Muscle layer of colon (tissue), 2 donors: ENCODE results near the gene HAPSTR1.
"Not testable (repeated sequence)": the region's sequence is repeated elsewhere in the genome, so short reads cannot be mapped to it uniquely, and the experiment has no call there.

Experiments used
- H3K27ac ChIP-seq: one replicate; pipeline ENCODE4 v1.7.0; 2013; ENCODE audit warnings: low read depth, mild to moderate bottlenecking, low read length, moderate library complexity
- H3K27me3 ChIP-seq, 2 donors: one replicate each; pipeline ENCODE4 v1.7.0; 2013; ENCODE audit warnings: low read length in 2 of 2, mild to moderate bottlenecking in 2 of 2; ENCODE audit not compliant: insufficient read depth in 2 of 2, control insufficient read depth in 1 of 2
- H3K36me3 ChIP-seq: one replicate; pipeline ENCODE4 v1.7.0; 2013; ENCODE audit warnings: mild to moderate bottlenecking, low read length; ENCODE audit not compliant: insufficient read depth
- H3K4me1 ChIP-seq: one replicate; pipeline ENCODE4 v1.7.0; 2013; ENCODE audit warnings: mild to moderate bottlenecking, low read length; ENCODE audit not compliant: insufficient read depth
- H3K4me3 ChIP-seq, 2 donors: one replicate each; pipeline ENCODE4 v1.7.0; 2013; ENCODE audit warnings: low read length in 2 of 2, low read depth in 1 of 2, mild to moderate bottlenecking in 1 of 2, moderate library complexity in 1 of 2
- H3K9ac ChIP-seq: one replicate; pipeline ENCODE4 v1.7.0; 2013; ENCODE audit warnings: low read length
- H3K9me3 ChIP-seq: one replicate; pipeline ENCODE4 v1.7.0; 2013; ENCODE audit warnings: mild to moderate bottlenecking, low read length
- donor health status: abdominal sarcoma.
- donor health status: Adenocarcinoma of cecum.

HAPSTR1 gene

DNA sequence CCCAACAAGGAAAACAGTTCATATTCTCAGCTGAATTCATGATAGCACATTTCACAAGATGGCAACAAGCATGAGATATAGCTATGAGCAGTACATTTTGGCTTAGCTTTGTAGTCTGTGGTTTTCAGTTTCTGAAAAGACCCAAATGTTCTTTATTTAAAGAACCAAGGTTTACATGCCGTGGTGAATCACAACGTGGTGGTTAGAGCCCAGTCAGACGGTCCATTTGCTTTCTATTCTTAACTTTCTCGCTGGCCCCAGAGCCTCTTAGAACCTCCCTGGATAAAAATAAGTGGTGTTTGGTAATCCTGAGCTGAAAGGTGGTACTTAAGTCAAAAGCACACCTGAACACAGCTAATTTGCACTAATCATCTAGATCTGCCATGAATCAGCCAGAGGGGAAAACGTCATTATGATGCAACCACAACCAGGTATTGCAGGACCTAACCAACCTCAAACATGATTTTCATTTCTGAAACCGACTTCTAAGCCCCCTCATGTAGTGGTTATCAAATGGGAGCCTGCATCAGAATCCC lies 18.6 kb upstream of the HAPSTR1 start:
- no peak overlapping the region for H3K9ac ChIP-seq
- H3K27me3 ChIP-seq: no peaks in the 10 kb centered on the region
- H3K9me3 ChIP-seq: no peaks in the 10 kb centered on the region
- H3K4me3 ChIP-seq: no peak overlapping the region
- H3K4me1 ChIP-seq: no peaks in the 10 kb centered on the region
- H3K36me3 ChIP-seq: no peaks in the 10 kb centered on the region
- H3K27ac ChIP-seq: no peak overlapping the region

- H3K36me3 ChIP-seq: no peaks in the 10 kb centered on the region
These were observed 16.0 kb upstream of the HAPSTR1 start for GRCh38 chr16:9075299-9076071.

DNA sequence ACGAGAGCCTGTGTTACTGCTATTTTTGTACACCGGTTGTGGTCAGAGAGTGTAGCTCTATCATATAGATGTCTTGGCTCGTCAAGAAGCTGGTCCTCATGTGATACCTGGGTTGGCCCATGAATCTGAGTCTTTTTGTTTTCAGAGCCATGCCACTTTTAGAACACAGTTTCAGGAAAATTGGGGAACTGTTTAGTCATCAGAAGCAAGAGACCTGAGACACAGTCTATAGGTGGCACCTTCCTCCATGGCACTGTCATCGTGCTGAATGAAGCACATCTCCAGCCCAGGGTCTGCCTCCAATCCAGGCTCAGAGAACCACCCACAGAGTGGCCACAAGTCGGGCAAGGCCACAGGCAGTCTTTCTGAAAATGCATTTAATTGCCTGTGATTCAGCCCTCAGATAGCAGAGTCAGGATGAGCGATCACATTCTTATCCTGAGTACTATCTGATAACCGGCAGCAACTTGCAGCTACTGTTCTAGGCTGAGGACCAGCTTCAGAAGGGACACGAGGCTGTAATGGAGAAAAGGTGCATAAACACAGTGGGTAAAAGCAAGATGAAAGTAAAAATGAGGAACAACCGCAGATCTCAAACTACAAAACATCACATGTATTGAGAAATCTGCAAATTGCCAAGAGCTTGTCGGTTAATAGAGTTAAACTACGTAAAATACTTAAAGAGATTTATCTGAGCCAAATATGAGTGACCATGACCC lies 14.2 kb upstream of the HAPSTR1 start:
- no peak overlapping the region for H3K27ac ChIP-seq
- H3K36me3 ChIP-seq: no peaks in the 10 kb centered on the region
- H3K9ac ChIP-seq: no peak overlapping the region
- no peaks in the 10 kb centered on the region for H3K9me3 ChIP-seq
- H3K27me3 ChIP-seq: no peaks in the 10 kb centered on the region
- no peaks in the 10 kb centered on the region for H3K4me1 ChIP-seq
- H3K4me3 ChIP-seq: no peak overlapping the region

More at GRCh38 chr16:9075299-9076071, 16.0 kb upstream of the HAPSTR1 start:
- Histone ChIP-seq H3K27me3 (no peaks in the 10 kb centered on the region), H3K4me1 (no peaks in the 10 kb centered on the region), H3K27ac (no peak overlapping the region), H3K4me3 (no peak overlapping the region), H3K9ac (no peak overlapping the region), H3K9me3 (no peaks in the 10 kb centered on the region)

- not testable (repeated sequence) for H3K4me1 ChIP-seq, H3K4me3 ChIP-seq, H3K36me3 ChIP-seq, H3K9me3 ChIP-seq, H3K27ac ChIP-seq, H3K9ac ChIP-seq, H3K27me3 ChIP-seq
These were observed 12.7 kb upstream of the HAPSTR1 start for GRCh38 chr16:9078467-9079429.

DNA sequence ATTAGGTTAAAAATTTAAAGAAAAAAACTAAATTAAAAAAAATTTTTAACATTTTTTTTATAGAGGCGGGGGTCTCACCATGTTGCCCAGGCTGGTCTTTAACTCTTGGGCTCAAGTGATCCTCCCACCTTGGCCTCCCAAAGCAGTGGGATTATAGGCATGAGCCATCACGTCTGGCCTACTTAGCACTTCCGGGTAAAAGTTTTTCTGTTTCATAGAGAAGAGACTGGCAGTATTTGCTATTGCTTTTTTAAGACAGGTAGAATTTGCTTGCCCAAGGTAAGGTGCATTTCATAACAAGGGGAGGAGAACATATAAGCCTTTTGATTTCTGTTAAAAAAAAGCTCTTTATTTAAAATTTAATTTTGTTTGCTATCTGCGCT lies 12.0 kb upstream of the HAPSTR1 start:
- Histone ChIP-seq H3K4me3 (no peak overlapping the region), H3K27me3 (no peaks in the 10 kb centered on the region), H3K27ac (no peak overlapping the region), H3K9ac (no peak overlapping the region), H3K36me3 (no peaks in the 10 kb centered on the region), H3K4me1 (no peaks in the 10 kb centered on the region), H3K9me3 (no peaks in the 10 kb centered on the region)

DNA sequence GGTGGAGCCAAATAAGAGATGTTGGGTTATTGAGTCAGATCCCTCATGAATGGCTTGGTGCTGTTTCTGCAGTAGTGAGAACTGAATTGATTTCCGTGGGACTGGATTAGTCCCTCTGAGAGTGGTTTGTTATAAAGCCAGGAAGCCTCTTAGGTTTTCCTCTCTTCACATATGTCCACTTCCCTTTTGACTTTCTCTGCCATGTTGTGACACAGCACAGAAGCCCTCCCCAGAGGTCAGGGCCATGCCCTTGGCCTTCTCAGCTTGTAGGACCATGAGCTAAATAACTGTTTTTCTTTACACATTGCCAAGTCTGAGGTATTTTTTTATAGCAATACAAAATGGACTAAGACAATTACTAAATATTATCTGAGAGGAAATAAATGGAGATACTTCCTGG lies 10.3 kb upstream of the HAPSTR1 start:
- Histone ChIP-seq H3K27me3 (no peaks in the 10 kb centered on the region), H3K4me3 (no peak overlapping the region), H3K27ac (no peak overlapping the region), H3K36me3 (no peaks in the 10 kb centered on the region), H3K9ac (no peak overlapping the region), H3K4me1 (no peaks in the 10 kb centered on the region), H3K9me3 (no peaks in the 10 kb centered on the region)

DNA sequence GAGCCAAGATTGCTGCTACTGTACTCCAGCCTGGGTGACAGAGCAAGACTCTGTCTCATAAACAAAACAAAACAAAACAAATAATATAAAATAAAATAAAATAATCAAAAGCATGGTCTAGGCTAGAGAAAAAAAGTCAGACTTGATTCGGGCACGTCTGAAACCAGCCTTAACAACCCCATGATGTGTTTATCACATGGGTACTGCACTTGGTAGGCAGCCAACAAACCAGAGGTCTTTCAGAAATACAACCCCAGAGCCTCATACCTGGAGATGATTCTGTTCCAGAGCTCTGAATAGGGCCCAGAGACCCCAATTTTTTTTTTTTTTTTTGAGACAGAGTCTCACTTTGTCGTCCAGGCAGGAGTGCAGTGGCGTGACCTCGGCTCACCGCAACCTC lies 9.6 kb upstream of the HAPSTR1 start:
- Histone ChIP-seq H3K9me3 (no peaks in the 10 kb centered on the region), H3K36me3 (no peaks in the 10 kb centered on the region), H3K4me1 (no peaks in the 10 kb centered on the region), H3K27me3 (no peaks in the 10 kb centered on the region), H3K27ac (no peak overlapping the region), H3K9ac (no peak overlapping the region), H3K4me3 (no peak overlapping the region)

DNA sequence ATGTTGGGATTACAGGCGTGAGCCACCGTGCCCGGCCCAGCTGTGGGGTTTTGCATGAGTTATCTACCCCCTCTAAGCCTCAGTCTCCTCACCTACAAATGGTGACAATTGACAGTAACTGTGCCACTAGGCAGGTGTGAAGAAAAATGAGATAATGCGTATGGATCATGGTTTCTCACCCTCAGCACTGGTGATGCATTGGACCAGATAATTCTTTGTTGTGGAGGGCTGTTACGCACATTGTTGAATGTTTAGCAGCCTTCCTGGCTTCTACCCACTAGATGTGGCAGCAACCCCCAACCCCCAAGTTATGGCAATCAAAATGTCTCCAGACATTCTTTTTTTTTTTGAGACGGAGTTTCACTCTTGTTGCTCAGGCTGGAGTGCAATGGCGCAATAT lies 9.0 kb upstream of the HAPSTR1 start:
- no peaks in the 10 kb centered on the region for H3K9me3 ChIP-seq
- no peaks in the 10 kb centered on the region for H3K36me3 ChIP-seq
- no peak overlapping the region for H3K4me3 ChIP-seq
- no peak overlapping the region for H3K27ac ChIP-seq
- no peak overlapping the region for H3K9ac ChIP-seq
- H3K4me1 ChIP-seq: no peaks in the 10 kb centered on the region
- no peaks in the 10 kb centered on the region for H3K27me3 ChIP-seq

DNA sequence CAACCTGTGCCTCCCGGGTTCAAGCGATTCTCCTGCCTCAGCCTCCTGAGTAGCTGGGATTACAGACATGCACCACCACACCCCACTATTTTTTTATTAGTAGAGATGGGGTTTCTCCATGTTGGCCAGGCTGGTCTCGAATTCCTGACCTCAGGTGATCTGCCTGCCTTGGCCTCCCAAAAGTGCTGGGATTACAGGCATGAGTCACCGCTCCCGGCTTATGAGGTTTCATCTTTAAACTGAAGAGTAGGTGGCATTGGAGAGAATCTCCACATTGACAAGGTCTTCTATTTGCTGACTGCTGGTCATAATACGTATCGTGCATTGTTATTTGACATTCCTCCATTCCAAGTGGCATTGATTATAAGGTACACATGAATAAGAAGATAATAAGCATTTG lies 3.7 kb upstream of the HAPSTR1 start:
- H3K27ac ChIP-seq, H3K4me1 ChIP-seq, H3K9ac ChIP-seq: not testable (repeated sequence)

DNA sequence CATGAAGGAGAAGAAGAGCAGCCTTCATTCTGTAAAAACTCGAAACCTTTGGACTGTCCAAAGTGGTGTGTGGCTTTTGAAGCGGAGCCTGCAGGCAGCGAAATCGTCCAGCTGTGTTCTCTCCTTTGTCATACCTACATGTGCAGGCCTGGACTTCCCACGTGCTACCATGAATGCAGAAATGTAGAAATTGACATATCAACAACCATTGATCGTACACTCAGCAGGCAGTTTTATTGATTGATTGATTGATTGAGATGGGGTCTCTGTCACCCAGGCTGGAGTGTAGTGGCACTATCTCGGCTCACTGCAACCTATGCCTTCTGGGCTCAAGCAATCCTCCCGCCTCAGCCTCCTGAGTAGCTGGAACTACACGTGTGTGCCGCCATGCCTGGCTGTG lies 2.6 kb upstream of the HAPSTR1 start:
- peaks cover 4% of the 10 kb centered on the region for H3K4me1 ChIP-seq

More for the DNA sequence above, 3.7 kb upstream of the HAPSTR1 start:
- not testable (repeated sequence) for H3K4me3 ChIP-seq, H3K36me3 ChIP-seq, H3K9me3 ChIP-seq, H3K27me3 ChIP-seq

GRCh38 chr16:9089660-9090059 lies 1.8 kb upstream of the HAPSTR1 start:
- Histone ChIP-seq H3K27me3 (no peaks in the 10 kb centered on the region), H3K9me3 (no peaks in the 10 kb centered on the region), H3K9ac (no peak overlapping the region), H3K4me1 (peaks cover 12% of the 10 kb centered on the region), H3K27ac (no peak overlapping the region), H3K4me3 (no peak overlapping the region), H3K36me3 (no peaks in the 10 kb centered on the region)

More for the DNA sequence above, 2.6 kb upstream of the HAPSTR1 start:
- Histone ChIP-seq H3K27ac (no peak overlapping the region), H3K9me3 (no peaks in the 10 kb centered on the region), H3K27me3 (no peaks in the 10 kb centered on the region), H3K36me3 (no peaks in the 10 kb centered on the region), H3K9ac (no peak overlapping the region), H3K4me3 (no peak overlapping the region)
